Right lobe of liver (tissue), 4 donors: ENCODE results near the gene LRBA.
"Not testable (repeated sequence)": the region's sequence is repeated elsewhere in the genome, so short reads cannot be mapped to it uniquely, and the experiment has no call there.

Source experiments
- CTCF ChIP-seq, 4 donors: fragments of 200-600 bp in 3 of 4; fragments of 450-650 bp in 1 of 4; IDR thresholded peaks; one replicate each; pipeline versions ENCODE4 v1.5.1 to v1.8.0; 2016 to 2022; ENCODE audit warnings: antibody characterized with exemption in 4 of 4, mild to moderate bottlenecking in 2 of 4
- POLR2A ChIP-seq: fragments of 450-650 bp; IDR thresholded peaks from one replicate; pipeline ENCODE4 v1.6.1; 2017; ENCODE audit warnings: antibody characterized with exemption, mild to moderate bottlenecking
- donor health status: DM: no; HTN: no; CAD: no.
- donor health status: DM: no; HTN: no; CAD: no.
- donor health status: DM: no; HTN: yes; CAD: no.

GRCh38 chr4:150953916-150954315, 61.2 kb downstream of the LRBA start:
- TF ChIP-seq CTCF (IDR thresholded peaks at IDR 0.05); POLR2A: not testable (repeated sequence)
